Kidney epithelial cell (primary cell): ENCODE measurements around the gene PRKAR1B. TPM values are rescaled to one million over a fixed set of nuclear protein-coding genes. Genes with fewer than 3 reads are reported as not detected.
"Not testable (repeated sequence)": the region's sequence is repeated elsewhere in the genome, so short reads cannot be mapped to it uniquely, and the experiment has no call there.

Experiments
- DNase-seq: peaks from one replicate; pipeline ENCODE4 v3.0.0-alpha.2; 2010; ENCODE audit warnings: low read depth
- H3K27me3 ChIP-seq: 2 replicates; pipeline ENCODE4 v1.6.0; 2011; ENCODE audit warnings: low read length; ENCODE audit not compliant: control insufficient read depth, insufficient read depth
- H3K36me3 ChIP-seq: 2 replicates; pipeline ENCODE4 v1.5.1; 2011; ENCODE audit warnings: low read length; ENCODE audit not compliant: control insufficient read depth, insufficient read depth
- H3K4me3 ChIP-seq: 2 replicates; pipeline ENCODE4 v1.5.1; 2011; ENCODE audit warnings: low read depth, mild to moderate bottlenecking, control low read depth, low read length
- CTCF ChIP-seq: IDR thresholded peaks from 2 replicates; pipeline ENCODE4 v1.5.1; 2011; ENCODE audit warnings: mild to moderate bottlenecking, moderate library complexity, low read length, control low read depth, inconsistent platforms; ENCODE audit not compliant: insufficient read depth, poor library complexity, severe bottlenecking
- total RNA-seq: library from RNA; depleted of rRNA; stranded (reverse); fragments of >200 nt; gene quantifications from 2 replicates; pipeline ENCODE4 v1.2.3, GENCODE V29; 2015

The PRKAR1B gene
- total RNA-seq, 1 donor from 2014 or later = 23.8 TPM

- DNase-seq = no peak
- Histone ChIP-seq H3K36me3 (peaks cover 1% of the 10 kb centered on the region), H3K4me3 (no peak overlapping the region), H3K27me3 (no peaks in the 10 kb centered on the region)
- no peak for TF ChIP-seq CTCF
Observed at GRCh38 chr7:745431-746154, 18.5 kb upstream of the PRKAR1B start.

- DNase-seq = no peak
- Histone ChIP-seq H3K36me3 (peaks cover 1% of the 10 kb centered on the region), H3K27me3 (no peaks in the 10 kb centered on the region), H3K4me3 (no peak overlapping the region)
- no peak for TF ChIP-seq CTCF
Observed at GRCh38 chr7:744854-745430, 17.9 kb upstream of the PRKAR1B start.

GRCh38 chr7:744128-744520 lies 17.0 kb upstream of the PRKAR1B start:
- not testable (repeated sequence) for H3K27me3 ChIP-seq, H3K4me3 ChIP-seq, DNase-seq, H3K36me3 ChIP-seq

- H3K36me3 ChIP-seq, H3K4me3 ChIP-seq, H3K27me3 ChIP-seq, DNase-seq: not testable (repeated sequence)
Observed at GRCh38 chr7:743341-744127, 16.5 kb upstream of the PRKAR1B start.

- TF ChIP-seq CTCF = no peak
- peaks cover 3% of the 10 kb centered on the region for H3K36me3 ChIP-seq
- no peak for DNase-seq
- no peaks in the 10 kb centered on the region for H3K27me3 ChIP-seq
- no peak overlapping the region for H3K4me3 ChIP-seq
Observed at GRCh38 chr7:742791-743190, 15.7 kb upstream of the PRKAR1B start.

- H3K36me3 ChIP-seq = peaks cover 3% of the 10 kb centered on the region
- no peak overlapping the region for H3K4me3 ChIP-seq
- no peaks in the 10 kb centered on the region for H3K27me3 ChIP-seq
- no peak for DNase-seq
- TF ChIP-seq CTCF = no peak
Observed at GRCh38 chr7:741850-742249, 14.8 kb upstream of the PRKAR1B start.
